Measurements from ENCODE around the gene AP4S1. TPM values are rescaled to one million over a fixed set of nuclear protein-coding genes. Genes with fewer than 3 reads are reported as not detected.

AP4S1 gene
- total RNA-seq, 1 donor from 2014 or later: 5.3 TPM

GRCh38 chr14:31106768-31107167 is 81.3 kb downstream of the AP4S1 start:
- no peak for DNase-seq (ENCODE audit: low spot score)
- no peaks in the 10 kb centered on the region for H3K27me3 Mint-ChIP-seq (ENCODE audit: low read depth)
- peaks cover 34% of the 10 kb centered on the region for H3K36me3 Mint-ChIP-seq (ENCODE audit: low read depth)
- H3K9me3 Mint-ChIP-seq (ENCODE audit: low read depth): no peaks in the 10 kb centered on the region
- H3K4me1 Mint-ChIP-seq (ENCODE audit: low read depth): no peaks in the 10 kb centered on the region
- H3K4me3 Mint-ChIP-seq (ENCODE audit: unreplicated experiment): no peak overlapping the region
- no peak overlapping the region for H3K27ac Mint-ChIP-seq (ENCODE audit: unreplicated experiment)
- TF ChIP-seq CTCF (IDR thresholded peaks at IDR 0.05): no peak

- Mint-ChIP-seq H3K9me3 (ENCODE audit: low read depth) (no peaks in the 10 kb centered on the region), H3K36me3 (ENCODE audit: low read depth) (peaks cover 24% of the 10 kb centered on the region), H3K27me3 (ENCODE audit: low read depth) (no peaks in the 10 kb centered on the region), H3K4me3 (ENCODE audit: unreplicated experiment) (no peak overlapping the region), H3K4me1 (ENCODE audit: low read depth) (no peaks in the 10 kb centered on the region), H3K27ac (ENCODE audit: unreplicated experiment) (no peak overlapping the region)
- TF ChIP-seq CTCF (IDR thresholded peaks at IDR 0.05): no peak
- no peak for DNase-seq (ENCODE audit: low spot score)
Measured at GRCh38 chr14:31109257-31109656, 83.8 kb downstream of the AP4S1 start.

- DNase-seq (ENCODE audit: low spot score): no peak
- Mint-ChIP-seq H3K4me1 (ENCODE audit: low read depth) (no peaks in the 10 kb centered on the region), H3K36me3 (ENCODE audit: low read depth) (peaks cover 28% of the 10 kb centered on the region), H3K4me3 (ENCODE audit: unreplicated experiment) (no peak overlapping the region), H3K9me3 (ENCODE audit: low read depth) (no peaks in the 10 kb centered on the region), H3K27ac (ENCODE audit: unreplicated experiment) (no peak overlapping the region), H3K27me3 (ENCODE audit: low read depth) (no peaks in the 10 kb centered on the region)
- no peak for TF ChIP-seq CTCF (IDR thresholded peaks at IDR 0.05)
Measured at GRCh38 chr14:31110872-31111271, 85.4 kb downstream of the AP4S1 start.

- H3K9me3 Mint-ChIP-seq (ENCODE audit: low read depth): no peaks in the 10 kb centered on the region
- no peak overlapping the region for H3K27ac Mint-ChIP-seq (ENCODE audit: unreplicated experiment)
- DNase-seq (ENCODE audit: low spot score): no peak
- no peak for TF ChIP-seq CTCF (IDR thresholded peaks at IDR 0.05)
- H3K27me3 Mint-ChIP-seq (ENCODE audit: low read depth): no peaks in the 10 kb centered on the region
- H3K4me3 Mint-ChIP-seq (ENCODE audit: unreplicated experiment): no peak overlapping the region
- H3K36me3 Mint-ChIP-seq (ENCODE audit: low read depth): peaks cover 37% of the 10 kb centered on the region
- H3K4me1 Mint-ChIP-seq (ENCODE audit: low read depth): no peaks in the 10 kb centered on the region
Measured at GRCh38 chr14:31113794-31114193, 88.3 kb downstream of the AP4S1 start.

- Mint-ChIP-seq H3K4me3 (ENCODE audit: unreplicated experiment) (no peak overlapping the region), H3K36me3 (ENCODE audit: low read depth) (peaks cover 42% of the 10 kb centered on the region), H3K27me3 (ENCODE audit: low read depth) (no peaks in the 10 kb centered on the region), H3K4me1 (ENCODE audit: low read depth) (no peaks in the 10 kb centered on the region), H3K9me3 (ENCODE audit: low read depth) (no peaks in the 10 kb centered on the region), H3K27ac (ENCODE audit: unreplicated experiment) (peak overlapping the region; percentile 30)
- TF ChIP-seq CTCF (IDR thresholded peaks at IDR 0.05): no peak
- DNase-seq (ENCODE audit: low spot score): no peak
Measured at GRCh38 chr14:31118892-31119291, 93.4 kb downstream of the AP4S1 start.

Data from chondrocyte (in vitro differentiated cells).